Smooth muscle cell (in vitro differentiated cells): ENCODE data around the gene GLYR1. TPM values are rescaled to one million over a fixed set of nuclear protein-coding genes. Genes with fewer than 3 reads are reported as not detected.

Source experiments
- DNase-seq: peaks from one replicate; lab custom pipeline; 2025; ENCODE audit not compliant: unreplicated experiment; lab: John Stamatoyannopoulos, UW
- H2AFZ ChIP-seq: fragments of 200-600 bp; sonication (generic); 2 replicates; pipeline ENCODE4 v1.6.0; 2016; ENCODE audit warnings: antibody characterized with exemption, low read depth, mild to moderate bottlenecking
- H3F3A ChIP-seq: fragments of 200-600 bp; sonication (generic); 2 replicates; pipeline ENCODE4 v1.6.0; 2017; ENCODE audit warnings: antibody characterized with exemption, low read depth
- H3K27ac ChIP-seq: fragments of 200-600 bp; sonication (generic); 2 replicates; pipeline ENCODE4 v1.5.1; 2016; ENCODE audit warnings: low read depth, mild to moderate bottlenecking
- H3K27me3 ChIP-seq: fragments of 200-600 bp; sonication (generic); 2 replicates; pipeline ENCODE4 v1.6.1; 2016; ENCODE audit warnings: low read depth, mild to moderate bottlenecking
- H3K36me3 ChIP-seq: fragments of 200-600 bp; sonication (generic); 2 replicates; pipeline ENCODE4 v1.5.1; 2016; ENCODE audit warnings: low read depth
- H3K4me1 ChIP-seq: fragments of 200-600 bp; sonication (generic); 2 replicates; pipeline ENCODE4 v1.5.1; 2016; ENCODE audit warnings: low read depth
- H3K4me2 ChIP-seq: fragments of 200-600 bp; sonication (generic); 2 replicates; pipeline ENCODE4 v1.6.0; 2016; ENCODE audit warnings: mild to moderate bottlenecking
- H3K4me3 ChIP-seq: fragments of 200-600 bp; sonication (generic); 2 replicates; pipeline ENCODE4 v1.5.1; 2016; ENCODE audit warnings: mild to moderate bottlenecking
- H3K79me2 ChIP-seq: fragments of 200-600 bp; sonication (generic); 2 replicates; pipeline ENCODE4 v1.6.0; 2016; ENCODE audit warnings: low read depth, mild to moderate bottlenecking
- H3K9ac ChIP-seq: fragments of 200-600 bp; sonication (generic); 2 replicates; pipeline ENCODE4 v1.6.0; 2016; ENCODE audit warnings: low read depth
- H3K9me3 ChIP-seq: fragments of 200-600 bp; sonication (generic); replicated peaks from 2 replicates; pipeline ENCODE4 v1.5.1; 2016; ENCODE audit warnings: low read depth
- H4K20me1 ChIP-seq: fragments of 200-600 bp; sonication (generic); 2 replicates; pipeline ENCODE4 v1.6.0; 2016; ENCODE audit warnings: low read depth
- WGBS: methylation state at CpG from one replicate; pipeline ENCODE4 v1.1.7; 2016; ENCODE audit warnings: low lambda C conversion rate; 5-methylcytosine and 5-hydroxymethylcytosine counted together
- polyA plus RNA-seq: library from polyadenylated mRNA; unstranded; fragments of >200 nt; fragmentation: Nextera tagmentation; extraction: Ambion mirVana; gene quantifications from 2 replicates; pipeline ENCODE4 v1.2.1, GENCODE V29; 2016
- total RNA-seq: library from RNA; depleted of rRNA; stranded (reverse); fragments of >200 nt; gene quantifications from 2 replicates; pipeline ENCODE4 v1.2.3, GENCODE V29; 2014
- TF ChIP-seq, protein P1 (sequence below): fragments of 200-600 bp; sonication (generic); IDR thresholded peaks from 2 replicates; pipeline ENCODE4 v1.5.1; 2017; ENCODE audit warnings: borderline replicate concordance, mild to moderate bottlenecking, antibody characterized with exemption; ENCODE audit not compliant: insufficient read depth, poor library complexity, severe bottlenecking

GLYR1 gene
- total and polyA plus RNA-seq, 2 experiments from 2014 or later, result 26.4 to 28.9 TPM

DNA sequence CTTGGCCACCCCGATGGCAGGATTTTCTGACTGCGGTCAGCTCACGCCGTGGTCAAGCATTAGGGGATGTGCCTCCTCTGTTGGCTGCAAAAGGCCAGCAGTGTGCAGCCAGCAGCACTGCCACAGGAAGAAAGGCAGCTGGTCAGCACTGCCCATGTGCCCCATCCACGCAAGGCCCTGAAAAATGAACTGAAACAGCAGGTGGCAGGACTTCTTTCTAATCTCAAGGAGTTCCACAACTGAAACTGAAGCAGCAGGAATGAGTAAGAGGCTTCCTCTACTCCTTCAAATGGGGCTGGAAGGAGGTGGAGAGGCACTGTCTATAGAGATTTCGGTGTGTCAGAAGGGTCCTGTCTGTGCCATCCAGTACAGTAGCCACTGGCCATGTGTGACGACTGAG is 83.3 kb downstream of the GLYR1 start:
- H3K27me3 ChIP-seq, result no peaks in the 10 kb centered on the region
- no peak overlapping the region for H3K4me3 ChIP-seq
- no peak overlapping the region for H3K27ac ChIP-seq
- no peak overlapping the region for H3K4me2 ChIP-seq
- no peaks in the 10 kb centered on the region for H3K9me3 ChIP-seq
- no peak overlapping the region for H3K9ac ChIP-seq
- no peaks in the 10 kb centered on the region for H4K20me1 ChIP-seq
- no peak for DNase-seq
- H3K4me1 ChIP-seq, result peaks cover 14% of the 10 kb centered on the region
- H2AFZ ChIP-seq, result no peak overlapping the region
- TF ChIP-seq, protein P1, sequence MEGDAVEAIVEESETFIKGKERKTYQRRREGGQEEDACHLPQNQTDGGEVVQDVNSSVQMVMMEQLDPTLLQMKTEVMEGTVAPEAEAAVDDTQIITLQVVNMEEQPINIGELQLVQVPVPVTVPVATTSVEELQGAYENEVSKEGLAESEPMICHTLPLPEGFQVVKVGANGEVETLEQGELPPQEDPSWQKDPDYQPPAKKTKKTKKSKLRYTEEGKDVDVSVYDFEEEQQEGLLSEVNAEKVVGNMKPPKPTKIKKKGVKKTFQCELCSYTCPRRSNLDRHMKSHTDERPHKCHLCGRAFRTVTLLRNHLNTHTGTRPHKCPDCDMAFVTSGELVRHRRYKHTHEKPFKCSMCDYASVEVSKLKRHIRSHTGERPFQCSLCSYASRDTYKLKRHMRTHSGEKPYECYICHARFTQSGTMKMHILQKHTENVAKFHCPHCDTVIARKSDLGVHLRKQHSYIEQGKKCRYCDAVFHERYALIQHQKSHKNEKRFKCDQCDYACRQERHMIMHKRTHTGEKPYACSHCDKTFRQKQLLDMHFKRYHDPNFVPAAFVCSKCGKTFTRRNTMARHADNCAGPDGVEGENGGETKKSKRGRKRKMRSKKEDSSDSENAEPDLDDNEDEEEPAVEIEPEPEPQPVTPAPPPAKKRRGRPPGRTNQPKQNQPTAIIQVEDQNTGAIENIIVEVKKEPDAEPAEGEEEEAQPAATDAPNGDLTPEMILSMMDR, result no peak
- over 99% methylated on average over 7 of the region's 7 CpGs for WGBS
- no peaks in the 10 kb centered on the region for H3K36me3 ChIP-seq
- peaks cover 23% of the 10 kb centered on the region for H3K79me2 ChIP-seq
- peaks cover 9% of the 10 kb centered on the region for H3F3A ChIP-seq

DNA sequence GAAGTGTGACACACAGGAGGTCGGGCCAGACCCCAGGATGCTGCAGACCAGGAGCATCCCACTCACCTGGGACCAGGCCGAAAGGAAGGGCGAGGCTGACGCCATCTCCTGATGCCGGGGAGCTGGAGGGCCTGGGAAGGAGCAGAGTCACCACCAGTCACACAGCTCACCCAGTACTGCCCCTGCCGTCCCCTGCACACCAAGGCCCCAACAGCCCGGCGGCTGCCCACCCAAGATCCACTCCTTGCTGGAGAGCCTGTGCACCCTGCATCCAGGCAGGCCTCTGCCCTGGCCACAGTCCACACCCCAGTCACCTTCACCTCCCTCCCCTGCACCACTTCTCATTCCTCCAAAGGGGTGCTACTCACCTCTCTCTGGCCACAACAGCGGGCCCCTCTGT is 84.9 kb downstream of the GLYR1 start:
- H2AFZ ChIP-seq, result no peak overlapping the region

DNA sequence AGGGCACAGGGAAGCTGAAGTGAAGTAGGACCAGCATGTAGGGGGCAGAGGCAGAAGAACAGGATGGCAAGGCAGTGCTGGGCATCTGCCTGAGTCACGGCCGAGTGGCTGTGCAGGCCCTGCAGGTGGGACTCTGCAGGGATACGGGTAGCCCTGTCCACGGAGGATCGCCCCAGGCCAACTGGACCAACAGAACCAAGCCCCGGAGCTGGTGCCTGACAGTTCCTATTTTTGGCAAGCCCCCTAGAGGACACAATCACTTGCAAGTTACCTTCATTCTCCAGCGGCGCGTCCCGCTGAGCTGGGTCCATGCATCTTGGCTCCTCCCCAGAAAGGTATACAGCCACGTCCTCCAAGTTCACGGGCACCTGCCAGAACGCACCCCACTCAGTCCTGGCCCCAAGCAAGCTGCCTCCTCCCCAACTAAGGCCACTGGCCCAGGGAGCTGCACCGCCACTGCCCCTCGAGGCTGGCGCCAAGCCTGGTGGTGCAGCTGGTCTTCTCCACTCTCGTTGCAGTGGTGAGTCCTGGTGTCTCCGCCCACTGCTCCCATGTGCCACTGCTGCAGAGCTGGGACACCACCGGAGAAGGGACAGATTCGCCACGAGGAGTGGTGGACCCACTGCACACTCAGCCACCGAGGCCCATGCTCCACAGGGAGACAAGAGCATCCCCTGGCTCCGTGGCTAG is 86.7 kb downstream of the GLYR1 start:
- Histone ChIP-seq H3K27ac (no peak overlapping the region), H3K79me2 (peaks cover 11% of the 10 kb centered on the region), H3K9me3 (no peaks in the 10 kb centered on the region), H3K27me3 (no peaks in the 10 kb centered on the region), H4K20me1 (no peaks in the 10 kb centered on the region), H3K36me3 (peaks cover 6% of the 10 kb centered on the region), H3K4me1 (no peaks in the 10 kb centered on the region), H3F3A (no peaks in the 10 kb centered on the region), H2AFZ (no peak overlapping the region), H3K4me2 (no peak overlapping the region), H3K9ac (no peak overlapping the region), H3K4me3 (no peak overlapping the region)
- DNase-seq, result no peak
- TF ChIP-seq, protein P1, result no peak
- WGBS, result 94% methylated on average over 23 of the region's 23 CpGs

More for the DNA sequence above, 84.9 kb downstream of the GLYR1 start:
- 99% methylated on average over 9 of the region's 9 CpGs for WGBS
- Histone ChIP-seq H3K9ac (no peak overlapping the region), H3F3A (no peaks in the 10 kb centered on the region), H3K4me2 (no peak overlapping the region), H3K36me3 (no peaks in the 10 kb centered on the region), H4K20me1 (no peaks in the 10 kb centered on the region), H3K27ac (no peak overlapping the region), H3K4me1 (peaks cover 5% of the 10 kb centered on the region), H3K4me3 (no peak overlapping the region), H3K79me2 (peaks cover 23% of the 10 kb centered on the region), H3K9me3 (no peaks in the 10 kb centered on the region), H3K27me3 (no peaks in the 10 kb centered on the region)
- TF ChIP-seq, protein P1, result no peak
- no peak for DNase-seq

DNA sequence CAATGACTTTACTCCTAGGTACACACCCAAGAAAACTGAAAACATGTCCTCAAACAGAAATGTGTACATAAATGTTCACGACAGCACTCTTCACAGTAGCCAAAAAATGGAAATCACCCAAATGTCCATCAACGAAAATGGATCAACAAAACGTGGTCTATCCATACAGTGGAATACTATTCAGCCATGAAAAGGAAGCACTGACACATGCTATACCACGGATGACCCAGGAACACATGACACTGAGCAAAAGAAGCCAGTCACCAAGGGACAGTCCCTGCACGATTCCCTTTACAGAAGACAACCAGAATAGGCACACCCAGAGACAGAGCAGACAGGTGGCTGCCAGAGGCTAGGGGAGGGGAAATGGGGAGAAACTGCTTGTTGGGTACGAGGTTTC is 91.4 kb downstream of the GLYR1 start:
- over 99% methylated on average over 6 of the region's 6 CpGs for WGBS
- no peak for DNase-seq
- Histone ChIP-seq H3K27me3 (no peaks in the 10 kb centered on the region), H3F3A (no peaks in the 10 kb centered on the region), H3K79me2 (peaks cover 8% of the 10 kb centered on the region), H3K36me3 (peaks cover 7% of the 10 kb centered on the region), H3K4me3 (no peak overlapping the region), H2AFZ (no peak overlapping the region), H3K9ac (no peak overlapping the region), H3K9me3 (no peaks in the 10 kb centered on the region), H4K20me1 (peaks cover 7% of the 10 kb centered on the region), H3K4me2 (no peak overlapping the region), H3K4me1 (no peaks in the 10 kb centered on the region), H3K27ac (no peak overlapping the region)
- TF ChIP-seq, protein P1, result no peak
